ENCODE measurements around the gene SS18L1.

Gene SS18L1

GRCh38 chr20:62160876-62161275, 17.3 kb downstream of the SS18L1 start:
- H3K9ac ChIP-seq (ENCODE audit: low read length): no peak overlapping the region
- no peak overlapping the region for H2BK5ac ChIP-seq (ENCODE audit: low read length)
- no CpG with 5 or more reads among the region's 17 CpGs for WGBS (ENCODE audit: extremely low coverage, insufficient coverage, low lambda C conversion rate)
- peaks cover 29% of the 10 kb centered on the region for H3K79me2 ChIP-seq (ENCODE audit: control insufficient read depth, insufficient read depth, low read length)
- H3K4me1 ChIP-seq (ENCODE audit: control insufficient read depth, low read depth, low read length): no peaks in the 10 kb centered on the region
- H3K79me1 ChIP-seq (ENCODE audit: low read length): peaks cover 17% of the 10 kb centered on the region
- no peaks in the 10 kb centered on the region for H3K27me3 ChIP-seq (ENCODE audit: insufficient read depth, low read length, poor library complexity)
- no peak overlapping the region for H2BK120ac ChIP-seq (ENCODE audit: low read depth, low read length)
- H3K4me3 ChIP-seq (ENCODE audit: low read length): no peak overlapping the region
- no peak overlapping the region for H3K27ac ChIP-seq (ENCODE audit: low read depth, low read length)
- no peak overlapping the region for H3K4ac ChIP-seq (ENCODE audit: low read depth, low read length)
- H3K23ac ChIP-seq (ENCODE audit: low read length): no peak overlapping the region
- H3K36me3 ChIP-seq (ENCODE audit: control insufficient read depth, insufficient read depth, low read length): peaks cover 13% of the 10 kb centered on the region
- no peak overlapping the region for H3K18ac ChIP-seq (ENCODE audit: low read length)
- no peak overlapping the region for H4K5ac ChIP-seq (ENCODE audit: low read length)
- no peak overlapping the region for H3K4me2 ChIP-seq (ENCODE audit: low read length)
- H4K8ac ChIP-seq (ENCODE audit: low read depth, low read length): no peak overlapping the region
- H3K56ac ChIP-seq (ENCODE audit: low read length): no peak overlapping the region
- H2AK5ac ChIP-seq (ENCODE audit: low read length): no peak overlapping the region
- DNase-seq: no peak
- no peak overlapping the region for H2BK15ac ChIP-seq (replicated peaks; ENCODE audit: low read depth)

DNA sequence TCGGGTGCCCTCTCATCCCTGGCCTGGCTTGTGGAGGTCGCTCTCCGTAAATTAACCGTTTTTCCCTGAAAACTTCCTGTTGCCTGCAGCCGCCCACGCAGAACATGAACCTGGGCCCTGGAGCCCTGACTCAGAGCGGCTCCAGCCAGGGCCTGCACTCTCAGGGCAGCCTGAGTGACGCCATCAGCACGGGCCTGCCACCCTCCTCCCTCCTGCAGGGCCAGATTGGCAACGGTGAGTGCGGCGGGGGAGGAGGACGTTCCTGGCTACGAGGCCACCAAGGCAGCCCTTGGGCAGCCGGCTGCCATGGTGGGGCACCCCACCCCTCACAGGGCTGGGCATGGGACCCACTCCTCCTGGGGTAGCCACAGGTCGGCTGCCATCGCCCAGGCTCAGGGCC, 17.8 kb downstream of the SS18L1 start:
- Histone ChIP-seq H4K8ac (ENCODE audit: low read depth, low read length) (no peak overlapping the region), H2AK5ac (ENCODE audit: low read length) (no peak overlapping the region), H4K5ac (ENCODE audit: low read length) (no peak overlapping the region)

DNA sequence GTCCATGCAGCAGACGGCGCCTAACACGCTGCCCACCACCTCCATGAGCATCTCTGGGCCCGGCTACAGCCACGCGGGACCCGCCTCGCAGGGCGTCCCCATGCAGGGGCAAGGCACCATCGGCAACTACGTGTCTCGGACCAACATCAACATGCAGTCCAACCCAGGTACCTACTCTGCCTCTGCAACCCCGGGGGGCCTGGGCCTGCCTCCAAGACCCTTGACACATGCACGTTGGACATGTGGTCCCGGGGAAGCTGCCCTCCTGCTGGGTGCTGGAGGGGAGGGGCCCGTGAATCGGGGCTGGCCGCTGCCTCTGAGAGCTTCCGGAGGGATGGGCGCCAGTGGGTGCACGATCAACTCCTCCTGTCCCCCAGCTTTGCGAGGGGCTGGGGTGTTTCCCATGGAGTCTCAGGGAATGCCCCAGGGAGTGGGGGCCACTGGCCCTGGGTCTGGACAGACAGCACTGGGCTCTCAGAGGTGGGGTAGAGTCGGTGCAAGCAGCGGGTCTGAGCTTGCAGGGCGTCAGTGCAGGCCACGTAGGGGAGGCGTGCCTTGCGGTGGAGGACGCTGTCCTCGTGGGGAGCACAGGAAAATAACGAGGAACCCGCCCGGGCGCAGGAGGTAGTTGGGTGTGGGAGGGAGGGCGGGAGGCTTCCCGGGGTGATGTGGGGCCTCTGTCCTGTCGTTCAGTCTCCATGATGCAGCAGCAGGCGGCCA, 19.4 kb downstream of the SS18L1 start:
- no peak for DNase-seq
- Histone ChIP-seq H3K18ac (ENCODE audit: low read length) (no peak overlapping the region), H2AK5ac (ENCODE audit: low read length) (no peak overlapping the region), H2BK15ac (replicated peaks; ENCODE audit: low read depth) (no peak overlapping the region), H3K27me3 (ENCODE audit: insufficient read depth, low read length, poor library complexity) (no peaks in the 10 kb centered on the region), H3K23ac (ENCODE audit: low read length) (no peak overlapping the region), H3K4ac (ENCODE audit: low read depth, low read length) (no peak overlapping the region), H3K36me3 (ENCODE audit: control insufficient read depth, insufficient read depth, low read length) (peaks cover 14% of the 10 kb centered on the region), H3K4me2 (ENCODE audit: low read length) (no peak overlapping the region), H4K5ac (ENCODE audit: low read length) (no peak overlapping the region), H2BK120ac (ENCODE audit: low read depth, low read length) (no peak overlapping the region), H3K79me2 (ENCODE audit: control insufficient read depth, insufficient read depth, low read length) (peaks cover 12% of the 10 kb centered on the region), H4K8ac (ENCODE audit: low read depth, low read length) (no peak overlapping the region), H3K4me1 (ENCODE audit: control insufficient read depth, low read depth, low read length) (no peaks in the 10 kb centered on the region), H3K56ac (ENCODE audit: low read length) (no peak overlapping the region), H2BK5ac (ENCODE audit: low read length) (no peak overlapping the region), H3K27ac (ENCODE audit: low read depth, low read length) (no peak overlapping the region), H3K4me3 (ENCODE audit: low read length) (no peak overlapping the region), H3K9ac (ENCODE audit: low read length) (no peak overlapping the region), H3K79me1 (ENCODE audit: low read length) (peaks cover 7% of the 10 kb centered on the region)
- WGBS (ENCODE audit: extremely low coverage, insufficient coverage, low lambda C conversion rate): no CpG with 5 or more reads among the region's 38 CpGs

More for the DNA sequence above, 17.8 kb downstream of the SS18L1 start:
- Histone ChIP-seq H3K4ac (ENCODE audit: low read depth, low read length) (no peak overlapping the region), H2BK15ac (replicated peaks; ENCODE audit: low read depth) (no peak overlapping the region), H3K56ac (ENCODE audit: low read length) (no peak overlapping the region), H3K9ac (ENCODE audit: low read length) (no peak overlapping the region), H3K79me2 (ENCODE audit: control insufficient read depth, insufficient read depth, low read length) (peaks cover 26% of the 10 kb centered on the region), H3K4me2 (ENCODE audit: low read length) (no peak overlapping the region), H2BK120ac (ENCODE audit: low read depth, low read length) (no peak overlapping the region), H3K4me1 (ENCODE audit: control insufficient read depth, low read depth, low read length) (no peaks in the 10 kb centered on the region), H2BK5ac (ENCODE audit: low read length) (no peak overlapping the region), H3K79me1 (ENCODE audit: low read length) (peaks cover 15% of the 10 kb centered on the region), H3K36me3 (ENCODE audit: control insufficient read depth, insufficient read depth, low read length) (peaks cover 14% of the 10 kb centered on the region), H3K18ac (ENCODE audit: low read length) (no peak overlapping the region), H3K27ac (ENCODE audit: low read depth, low read length) (no peak overlapping the region), H3K23ac (ENCODE audit: low read length) (no peak overlapping the region), H3K27me3 (ENCODE audit: insufficient read depth, low read length, poor library complexity) (no peaks in the 10 kb centered on the region), H3K4me3 (ENCODE audit: low read length) (no peak overlapping the region)
- DNase-seq: no peak
- no CpG with 5 or more reads among the region's 17 CpGs for WGBS (ENCODE audit: extremely low coverage, insufficient coverage, low lambda C conversion rate)

- no peak overlapping the region for H2BK5ac ChIP-seq (ENCODE audit: low read length)
- H2AK5ac ChIP-seq (ENCODE audit: low read length): no peak overlapping the region
- peaks cover 14% of the 10 kb centered on the region for H3K36me3 ChIP-seq (ENCODE audit: control insufficient read depth, insufficient read depth, low read length)
- H3K4me3 ChIP-seq (ENCODE audit: low read length): no peak overlapping the region
- H3K4me1 ChIP-seq (ENCODE audit: control insufficient read depth, low read depth, low read length): no peaks in the 10 kb centered on the region
- peaks cover 6% of the 10 kb centered on the region for H3K79me1 ChIP-seq (ENCODE audit: low read length)
- H3K4ac ChIP-seq (ENCODE audit: low read depth, low read length): no peak overlapping the region
- no peak overlapping the region for H3K4me2 ChIP-seq (ENCODE audit: low read length)
- H3K9ac ChIP-seq (ENCODE audit: low read length): no peak overlapping the region
- no peak overlapping the region for H4K8ac ChIP-seq (ENCODE audit: low read depth, low read length)
- H4K5ac ChIP-seq (ENCODE audit: low read length): no peak overlapping the region
- WGBS (ENCODE audit: extremely low coverage, insufficient coverage, low lambda C conversion rate): no CpG with 5 or more reads among the region's 25 CpGs
- no peak overlapping the region for H3K23ac ChIP-seq (ENCODE audit: low read length)
- H3K79me2 ChIP-seq (ENCODE audit: control insufficient read depth, insufficient read depth, low read length): peaks cover 6% of the 10 kb centered on the region
- no peak overlapping the region for H2BK120ac ChIP-seq (ENCODE audit: low read depth, low read length)
- no peak overlapping the region for H3K27ac ChIP-seq (ENCODE audit: low read depth, low read length)
- no peaks in the 10 kb centered on the region for H3K27me3 ChIP-seq (ENCODE audit: insufficient read depth, low read length, poor library complexity)
- no peak overlapping the region for H3K56ac ChIP-seq (ENCODE audit: low read length)
- DNase-seq: no peak
- H2BK15ac ChIP-seq (replicated peaks; ENCODE audit: low read depth): no peak overlapping the region
- H3K18ac ChIP-seq (ENCODE audit: low read length): no peak overlapping the region
Observed at GRCh38 chr20:62163485-62163865, 19.9 kb downstream of the SS18L1 start.

DNA sequence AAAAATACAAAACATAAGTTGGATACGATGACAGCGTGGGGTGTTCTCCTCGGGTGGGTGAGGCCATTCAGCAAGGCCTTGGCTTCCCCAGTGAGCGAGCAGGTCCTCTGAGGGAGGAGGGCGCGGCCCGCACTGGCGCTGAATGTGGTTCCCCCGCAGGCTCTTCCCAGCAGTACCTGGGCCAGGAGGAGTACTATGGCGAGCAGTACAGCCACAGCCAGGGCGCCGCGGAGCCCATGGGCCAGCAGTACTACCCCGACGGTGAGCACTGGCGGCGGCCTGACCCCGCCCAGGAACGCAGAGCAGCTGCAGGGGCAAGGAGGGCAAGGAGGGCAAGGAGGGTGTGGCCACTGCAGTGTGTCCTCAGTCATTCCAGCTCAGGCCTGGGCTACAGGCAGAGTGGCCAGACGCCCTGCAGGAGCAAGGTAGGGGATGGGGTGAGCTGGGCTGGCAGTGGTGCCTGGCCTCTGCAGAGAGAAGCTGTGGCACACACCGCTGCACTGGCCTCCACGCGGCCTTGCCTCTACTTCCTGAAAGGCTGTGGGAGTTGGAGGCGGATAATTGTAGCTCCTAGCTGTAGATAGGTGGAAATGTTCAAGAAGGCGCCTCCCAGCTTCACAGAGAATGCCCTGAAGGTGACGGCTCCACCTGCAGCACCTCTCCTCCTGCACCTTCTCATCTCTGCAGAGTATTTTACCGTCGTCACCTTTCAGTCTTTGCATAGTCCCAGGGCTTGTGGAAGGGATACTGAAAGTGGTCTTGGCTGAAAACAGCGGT, 20.6 kb downstream of the SS18L1 start:
- Histone ChIP-seq H3K23ac (ENCODE audit: low read length) (no peak overlapping the region), H3K4me3 (ENCODE audit: low read length) (no peak overlapping the region), H3K36me3 (ENCODE audit: control insufficient read depth, insufficient read depth, low read length) (peaks cover 14% of the 10 kb centered on the region), H3K4ac (ENCODE audit: low read depth, low read length) (no peak overlapping the region), H3K18ac (ENCODE audit: low read length) (no peak overlapping the region), H2AK5ac (ENCODE audit: low read length) (no peak overlapping the region), H4K5ac (ENCODE audit: low read length) (no peak overlapping the region), H2BK120ac (ENCODE audit: low read depth, low read length) (no peak overlapping the region), H2BK5ac (ENCODE audit: low read length) (no peak overlapping the region), H3K27me3 (ENCODE audit: insufficient read depth, low read length, poor library complexity) (no peaks in the 10 kb centered on the region), H3K79me1 (ENCODE audit: low read length) (peaks cover 2% of the 10 kb centered on the region), H3K27ac (ENCODE audit: low read depth, low read length) (no peak overlapping the region), H3K4me2 (ENCODE audit: low read length) (no peak overlapping the region), H3K79me2 (ENCODE audit: control insufficient read depth, insufficient read depth, low read length) (peaks cover under 1% of the 10 kb centered on the region), H3K56ac (ENCODE audit: low read length) (no peak overlapping the region), H3K9ac (ENCODE audit: low read length) (no peak overlapping the region), H2BK15ac (replicated peaks; ENCODE audit: low read depth) (no peak overlapping the region), H4K8ac (ENCODE audit: low read depth, low read length) (no peak overlapping the region), H3K4me1 (ENCODE audit: control insufficient read depth, low read depth, low read length) (no peaks in the 10 kb centered on the region)
- no CpG with 5 or more reads among the region's 29 CpGs for whole genome bisulfite sequencing (ENCODE audit: extremely low coverage, insufficient coverage, low lambda C conversion rate)
- no peak for DNase-seq

Data from mesendoderm (in vitro differentiated cells).